GM04503 (cell line): Measurements from ENCODE around the gene COL13A1.

Experiments used
- DNase-seq: peaks from one replicate; pipeline ENCODE4 v3.0.0-alpha.2; 2012; ENCODE audit warnings: low read depth

Gene COL13A1

GRCh38 chr10:69820817-69821216 lies 19.1 kb downstream of the COL13A1 start:
- DNase-seq, result no peak

DNA sequence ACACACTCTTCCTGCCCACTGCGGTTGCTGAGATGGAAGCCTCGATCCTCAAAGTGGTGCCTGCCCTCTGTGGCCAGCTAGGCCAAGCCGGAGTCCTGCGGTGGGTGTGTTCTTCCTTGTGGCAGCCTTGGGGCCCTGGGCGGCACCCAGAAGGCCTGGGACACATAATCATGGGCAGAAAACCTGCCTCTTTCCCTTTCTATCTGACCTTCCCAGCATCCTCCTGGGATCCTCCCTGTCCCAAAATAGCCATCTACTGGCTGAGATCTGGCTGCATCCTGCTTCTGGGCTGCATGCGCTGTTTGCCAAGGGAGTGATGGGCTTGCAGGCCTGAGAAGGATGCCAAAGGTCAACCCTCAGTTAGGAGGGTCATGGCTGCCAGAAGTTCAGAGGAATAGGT lies 23.9 kb downstream of the COL13A1 start:
- DNase-seq, result no peak

- DNase-seq, result no peak
Measured at GRCh38 chr10:69826094-69826493, 24.4 kb downstream of the COL13A1 start.

GRCh38 chr10:69826789-69827554 lies 25.3 kb downstream of the COL13A1 start:
- DNase-seq, result no peak

DNA sequence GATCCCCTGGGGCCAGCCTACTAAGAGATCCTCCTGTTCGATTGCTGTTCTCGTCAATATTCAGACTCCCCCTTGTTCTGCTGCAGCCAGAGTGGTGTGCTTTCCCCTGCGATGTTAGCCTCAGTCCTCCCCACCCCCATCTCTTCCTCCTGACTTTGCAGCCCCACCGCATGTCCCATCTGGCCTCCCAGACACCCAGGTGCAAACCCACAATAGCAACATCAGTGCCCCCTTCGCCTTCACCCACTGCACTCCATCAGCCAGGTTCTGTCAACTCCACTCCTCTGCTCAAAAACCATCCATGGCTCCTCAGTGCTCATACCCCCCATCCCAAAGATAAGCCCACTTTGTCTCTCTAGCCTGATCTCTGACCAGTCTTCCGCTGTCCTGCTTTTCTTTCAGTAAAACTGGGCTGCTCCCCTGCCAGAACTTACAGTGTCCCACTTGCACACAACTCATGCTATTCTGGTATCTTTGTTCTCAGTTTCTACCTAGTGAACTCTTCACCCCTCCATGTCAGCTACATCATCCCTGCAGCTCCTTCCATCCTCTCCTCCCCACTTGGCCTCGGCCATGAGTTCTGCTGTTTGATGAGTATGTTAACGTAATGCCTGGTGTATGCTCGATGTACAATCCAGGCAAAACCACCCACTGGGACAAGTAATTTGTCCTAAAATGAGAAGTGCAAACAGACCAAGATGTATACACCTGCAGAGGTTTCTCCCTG lies 26.6 kb downstream of the COL13A1 start:
- DNase-seq, result no peak

GRCh38 chr10:69829775-69830174 lies 28.1 kb downstream of the COL13A1 start:
- DNase-seq, result no peak

DNA sequence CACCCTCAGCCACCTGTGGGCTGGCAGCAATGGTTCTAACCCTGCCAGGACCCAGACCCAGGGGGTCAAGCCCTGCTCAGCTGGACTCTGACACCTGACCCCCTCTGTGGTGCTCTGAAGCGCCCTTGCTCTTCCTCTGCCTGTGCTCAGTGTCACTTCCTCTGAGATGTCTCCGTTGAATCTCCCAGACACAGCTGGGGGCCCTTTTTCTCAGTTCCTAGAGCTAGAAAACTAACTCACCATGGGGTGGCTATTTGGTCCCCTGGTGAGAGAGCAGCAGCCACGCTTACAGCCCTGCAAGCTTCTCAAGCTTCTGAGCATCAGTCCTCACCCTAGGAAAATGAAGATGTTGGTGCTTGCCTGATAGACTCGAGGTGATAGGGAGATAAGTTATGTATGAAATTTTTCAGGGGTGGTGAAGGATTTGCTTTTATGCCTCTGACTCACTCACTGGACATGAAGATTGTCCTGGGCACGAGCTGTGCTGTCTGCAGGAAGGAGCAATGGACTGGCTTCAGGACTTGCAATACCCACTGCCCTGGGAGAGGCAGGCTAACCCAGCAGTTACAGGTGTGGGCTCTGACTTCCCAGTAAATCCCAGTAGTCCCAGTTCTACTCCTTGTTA lies 29.6 kb downstream of the COL13A1 start:
- no peak for DNase-seq

- DNase-seq, result no peak
Measured at GRCh38 chr10:69835233-69835632, 33.5 kb downstream of the COL13A1 start.

- no peak for DNase-seq
Measured at GRCh38 chr10:69835875-69836730, 34.4 kb downstream of the COL13A1 start.

GRCh38 chr10:69836731-69837030 lies 35.0 kb downstream of the COL13A1 start:
- no peak for DNase-seq

GRCh38 chr10:69837261-69837660 lies 35.6 kb downstream of the COL13A1 start:
- DNase-seq, result no peak

DNA sequence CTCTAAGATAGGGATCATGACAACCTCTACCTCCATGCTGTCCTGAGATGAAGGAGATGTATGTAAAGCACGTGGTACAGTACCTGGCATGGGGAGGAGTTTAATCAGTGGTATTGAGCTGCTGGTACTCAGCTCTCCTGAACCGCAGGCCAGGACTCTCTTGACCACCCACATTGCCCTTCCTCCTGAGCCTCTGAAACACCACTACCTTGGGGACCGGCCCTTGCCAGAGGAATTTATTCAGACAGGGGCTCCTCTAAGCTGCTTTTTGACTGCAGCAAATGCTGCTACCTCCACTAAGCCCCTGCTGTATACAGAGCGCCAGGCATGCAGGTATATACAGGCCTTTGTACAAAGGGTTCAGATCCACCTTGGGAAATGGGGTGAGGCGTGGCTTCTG lies 36.7 kb downstream of the COL13A1 start:
- DNase-seq, result no peak

- no peak for DNase-seq
Measured at GRCh38 chr10:69838853-69839252, 37.1 kb downstream of the COL13A1 start.

GRCh38 chr10:69839696-69840345 lies 38.1 kb downstream of the COL13A1 start:
- DNase-seq, result no peak

GRCh38 chr10:69840773-69841172 lies 39.1 kb downstream of the COL13A1 start:
- DNase-seq, result no peak

- no peak for DNase-seq
Measured at GRCh38 chr10:69842020-69842419, 40.3 kb downstream of the COL13A1 start.

GRCh38 chr10:69842882-69843281 lies 41.2 kb downstream of the COL13A1 start:
- no peak for DNase-seq

- DNase-seq, result no peak
Measured at GRCh38 chr10:69843923-69844322, 42.2 kb downstream of the COL13A1 start.

DNA sequence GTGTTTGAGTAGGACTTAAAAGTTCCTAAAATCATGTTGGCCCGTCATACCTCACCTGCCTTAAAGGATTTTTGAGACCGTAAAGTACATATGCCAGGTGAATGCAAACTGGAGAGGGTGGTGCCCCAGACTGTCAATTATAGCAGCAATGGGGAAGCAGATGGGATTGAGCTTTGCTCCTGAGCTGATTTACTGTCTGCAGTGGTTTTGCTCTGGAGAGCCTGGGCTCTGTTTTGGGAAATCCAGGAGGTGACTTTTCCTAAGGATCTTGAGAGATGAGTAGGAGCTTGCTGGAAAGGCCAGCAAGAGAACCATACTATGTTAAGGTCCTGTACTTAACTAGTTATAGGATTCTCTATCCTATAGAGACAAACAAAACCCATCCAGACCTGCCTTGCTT lies 43.0 kb downstream of the COL13A1 start:
- no peak for DNase-seq

DNA sequence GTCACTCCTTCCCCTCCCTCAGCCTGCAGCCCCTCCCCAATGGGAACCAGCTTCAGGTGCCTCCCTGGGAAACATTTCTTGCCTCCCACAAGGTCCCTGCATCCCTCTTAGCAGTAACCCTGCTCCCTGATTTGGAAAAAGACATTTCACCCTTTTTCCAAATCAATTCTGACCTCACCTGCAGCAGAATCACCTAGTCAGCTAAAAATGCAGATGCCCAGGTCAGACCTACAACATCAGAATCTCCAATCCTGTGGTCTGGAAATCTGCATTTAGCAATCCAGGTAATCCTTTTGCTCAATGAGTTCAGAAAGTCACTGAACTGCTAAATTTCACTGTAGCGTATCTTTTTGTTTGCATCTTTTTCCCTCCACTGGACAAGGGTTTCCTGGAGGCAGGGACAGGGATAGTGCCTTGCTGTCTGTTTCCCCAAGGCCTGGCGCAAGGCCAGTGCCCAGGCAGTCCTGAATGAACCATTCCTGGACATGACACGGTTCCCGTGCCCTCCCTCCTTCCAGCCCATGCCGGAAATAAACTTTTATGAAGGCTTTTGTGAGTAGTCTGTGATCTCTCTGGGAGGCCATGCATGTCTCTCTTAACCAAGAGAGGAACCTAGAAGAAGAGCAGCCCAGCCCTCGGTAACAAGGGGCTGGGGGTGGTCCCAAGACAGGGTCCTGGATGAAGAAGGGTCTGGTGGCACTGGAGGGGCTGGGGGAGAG lies 44.0 kb downstream of the COL13A1 start:
- no peak for DNase-seq

DNA sequence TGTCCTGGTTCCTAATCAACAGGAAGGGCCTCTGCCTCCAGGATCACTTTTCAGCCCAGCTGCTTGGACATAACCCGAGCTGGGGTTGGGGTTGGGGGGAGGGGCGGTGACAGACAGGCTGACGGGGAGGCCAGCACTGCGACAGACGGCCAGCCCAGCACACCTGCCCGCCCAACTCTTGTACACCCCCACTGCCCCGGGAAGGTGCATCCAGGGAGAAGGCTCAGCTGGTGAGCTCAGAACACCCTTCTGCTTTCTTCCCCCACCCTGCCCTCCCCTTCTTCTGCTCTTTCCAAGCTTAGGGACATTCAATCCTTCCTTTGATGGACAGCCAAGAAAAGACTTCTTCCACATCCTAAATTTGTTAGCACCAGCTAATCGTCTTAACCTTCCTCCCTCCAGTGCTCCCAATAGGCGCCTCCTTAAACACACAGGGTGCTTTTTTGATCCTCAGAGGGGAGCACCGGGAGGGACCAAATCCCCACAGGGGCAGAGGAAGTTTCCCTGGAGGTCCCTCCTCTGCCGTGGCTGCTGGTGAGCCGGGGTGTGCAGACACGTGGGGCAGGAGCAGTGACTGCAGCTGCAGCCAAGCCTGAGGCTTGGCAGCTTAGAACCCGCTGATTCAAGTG lies 44.7 kb downstream of the COL13A1 start:
- no peak for DNase-seq
